Measurements from ENCODE around the gene DNAH14.
"Not testable (repeated sequence)": the region's sequence is repeated elsewhere in the genome, so short reads cannot be mapped to it uniquely, and the experiment has no call there.

DNAH14 gene

GRCh38 chr1:224922404-224923164 is 6.9 kb upstream of the DNAH14 start:
- DNase-seq: peak; percentile 56

- no peak for DNase-seq
Measured at GRCh38 chr1:224923726-224924125, 5.7 kb upstream of the DNAH14 start.

GRCh38 chr1:224927631-224928030 is 1.8 kb upstream of the DNAH14 start:
- not testable (repeated sequence) for DNase-seq

GRCh38 chr1:224928906-224929305 is 569 bp upstream of the DNAH14 start:
- DNase-seq: no peak

GRCh38 chr1:224931605-224932004 is 2.1 kb downstream of the DNAH14 start:
- no peak for DNase-seq

- DNase-seq: no peak
Measured at GRCh38 chr1:224932607-224933249, 3.3 kb downstream of the DNAH14 start.

GRCh38 chr1:224933584-224933983 is 4.1 kb downstream of the DNAH14 start:
- no peak for DNase-seq

GRCh38 chr1:224938652-224939051 is 9.2 kb downstream of the DNAH14 start:
- no peak for DNase-seq

- no peak for DNase-seq
Measured at GRCh38 chr1:224939844-224940425, 10.5 kb downstream of the DNAH14 start.

- not testable (repeated sequence) for DNase-seq
Measured at GRCh38 chr1:224940735-224941134, 11.3 kb downstream of the DNAH14 start.

GRCh38 chr1:224945651-224946348 is 16.3 kb downstream of the DNAH14 start:
- DNase-seq: not testable (repeated sequence)

- DNase-seq: not testable (repeated sequence)
Measured at GRCh38 chr1:224946349-224946691, 16.8 kb downstream of the DNAH14 start.

GRCh38 chr1:224957696-224958095 is 28.2 kb downstream of the DNAH14 start:
- no peak for DNase-seq

- DNase-seq: no peak
Measured at GRCh38 chr1:224958490-224958889, 29.0 kb downstream of the DNAH14 start.

- DNase-seq: no peak
Measured at GRCh38 chr1:224959115-224959514, 29.6 kb downstream of the DNAH14 start.

- no peak for DNase-seq
Measured at GRCh38 chr1:224959656-224960055, 30.2 kb downstream of the DNAH14 start.

GRCh38 chr1:224980181-224980580 is 50.7 kb downstream of the DNAH14 start:
- DNase-seq: no peak

- DNase-seq: not testable (repeated sequence)
Measured at GRCh38 chr1:224981922-224982354, 52.5 kb downstream of the DNAH14 start.

GRCh38 chr1:224988042-224988441 is 58.6 kb downstream of the DNAH14 start:
- DNase-seq: no peak

GRCh38 chr1:224989615-224990014 is 60.1 kb downstream of the DNAH14 start:
- no peak for DNase-seq

- DNase-seq: not testable (repeated sequence)
Measured at GRCh38 chr1:224991550-224991949, 62.1 kb downstream of the DNAH14 start.

- DNase-seq: no peak
Measured at GRCh38 chr1:224995602-224996001, 66.1 kb downstream of the DNAH14 start.

- no peak for DNase-seq
Measured at GRCh38 chr1:224996266-224996665, 66.8 kb downstream of the DNAH14 start.

GRCh38 chr1:224998185-224998584 is 68.7 kb downstream of the DNAH14 start:
- no peak for DNase-seq

All from DMS79 treated with DMSO at 0.1 percent for 48 hours (cell line).